Muscle of leg (tissue), 11 donors: ENCODE data around the gene PRDM16. TPM values are rescaled to one million over a fixed set of nuclear protein-coding genes. Genes with fewer than 3 reads are reported as not detected.
A peak's percentile ranks its signal among the peaks of the same experiment; 100 is the strongest.

Source experiments
- DNase-seq: peaks from one replicate; pipeline ENCODE4 v3.0.0; 2013
- H3K27ac ChIP-seq: one replicate; pipeline ENCODE4 v1.5.1; 2013; ENCODE audit warnings: mild to moderate bottlenecking, low read length, control low read depth
- H3K27me3 ChIP-seq: one replicate; pipeline ENCODE4 v1.6.1; 2013; ENCODE audit warnings: low read length; ENCODE audit not compliant: control insufficient read depth, insufficient read depth
- H3K36me3 ChIP-seq: one replicate; pipeline ENCODE4 v1.6.1; 2013; ENCODE audit warnings: low read length; ENCODE audit not compliant: control insufficient read depth, insufficient read depth
- H3K4me1 ChIP-seq: one replicate; pipeline ENCODE4 v1.6.1; 2013; ENCODE audit warnings: low read length; ENCODE audit not compliant: control insufficient read depth, insufficient read depth
- H3K4me3 ChIP-seq: one replicate; pipeline ENCODE4 v1.5.1; 2013; ENCODE audit warnings: low read length, control low read depth
- H3K9me3 ChIP-seq: replicated peaks from 2 replicates; pipeline ENCODE4 v1.6.1; 2013; ENCODE audit warnings: low read depth, low read length; ENCODE audit not compliant: control insufficient read depth
- WGBS: methylation state at CpG from one replicate; pipeline ENCODE4 v1.1.5; 2013; ENCODE audit warnings: missing lambda C conversion rate; ENCODE audit not compliant: insufficient coverage; 5-methylcytosine and 5-hydroxymethylcytosine counted together
- polyA plus RNA-seq, 8 donors: library from polyadenylated mRNA; unstranded; fragments of 120-200 nt; gene quantifications; one replicate each; pipeline versions ENCODE4 v1.2.1 to v1.2.3, GENCODE V29; 2013; ENCODE audit warnings: inconsistent platforms in 1 of 8, low replicate concordance in 1 of 8; ENCODE audit not compliant: insufficient read length in 8 of 8, insufficient read depth in 1 of 8
- total RNA-seq: library from RNA; stranded (reverse); fragments of 120-200 nt; gene quantifications from one replicate; pipeline ENCODE4 v1.2.4, GENCODE V29; 2013

Gene PRDM16
- total and polyA plus RNA-seq, 9 donors, result 0.43 to 1.9 (median 0.95) TPM

- H3K4me1 ChIP-seq, result peaks cover 11% of the 10 kb centered on the region
- no peak for DNase-seq
- H3K4me3 ChIP-seq, result no peak overlapping the region
- H3K27ac ChIP-seq, result no peak overlapping the region
- no peaks in the 10 kb centered on the region for H3K9me3 ChIP-seq
- WGBS, result 92% methylated on average over 7 of the region's 14 CpGs
- no peaks in the 10 kb centered on the region for H3K36me3 ChIP-seq
- H3K27me3 ChIP-seq, result peaks cover 27% of the 10 kb centered on the region
These were observed 22.3 kb downstream of the PRDM16 start for GRCh38 chr1:3091334-3091733.

DNA sequence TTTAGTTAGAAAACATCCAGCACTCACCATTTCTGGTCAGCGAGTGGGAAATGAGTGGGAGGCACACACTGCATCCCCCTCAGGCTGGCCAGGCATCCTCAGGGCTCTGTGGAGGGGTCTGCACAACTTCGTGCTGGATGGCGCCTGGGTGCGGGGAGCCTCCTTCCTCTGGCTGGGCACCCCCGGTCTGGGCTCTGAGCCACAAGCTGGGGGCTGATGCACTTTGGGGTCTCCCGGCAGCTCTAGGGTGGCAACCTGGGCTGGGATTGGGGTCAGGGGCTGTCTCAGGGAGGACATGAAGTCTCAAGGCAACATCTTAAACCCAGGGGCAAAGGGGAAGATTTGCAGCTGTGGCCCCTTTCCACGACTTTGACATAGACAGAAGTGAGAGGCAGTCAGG, 23.5 kb downstream of the PRDM16 start:
- 83% methylated on average over 5 of the region's 7 CpGs for WGBS
- no peak overlapping the region for H3K4me3 ChIP-seq
- peaks cover 11% of the 10 kb centered on the region for H3K4me1 ChIP-seq
- no peaks in the 10 kb centered on the region for H3K36me3 ChIP-seq
- no peaks in the 10 kb centered on the region for H3K9me3 ChIP-seq
- H3K27ac ChIP-seq, result no peak overlapping the region
- peaks cover 22% of the 10 kb centered on the region for H3K27me3 ChIP-seq
- DNase-seq, result no peak

GRCh38 chr1:3093898-3094626, 25.1 kb downstream of the PRDM16 start:
- 73% methylated on average over 23 of the region's 27 CpGs for WGBS
- no peaks in the 10 kb centered on the region for H3K36me3 ChIP-seq
- no peak overlapping the region for H3K4me3 ChIP-seq
- no peak overlapping the region for H3K27ac ChIP-seq
- no peaks in the 10 kb centered on the region for H3K9me3 ChIP-seq
- peaks cover 11% of the 10 kb centered on the region for H3K4me1 ChIP-seq
- peak; percentile 37 for DNase-seq
- peaks cover 24% of the 10 kb centered on the region for H3K27me3 ChIP-seq

DNA sequence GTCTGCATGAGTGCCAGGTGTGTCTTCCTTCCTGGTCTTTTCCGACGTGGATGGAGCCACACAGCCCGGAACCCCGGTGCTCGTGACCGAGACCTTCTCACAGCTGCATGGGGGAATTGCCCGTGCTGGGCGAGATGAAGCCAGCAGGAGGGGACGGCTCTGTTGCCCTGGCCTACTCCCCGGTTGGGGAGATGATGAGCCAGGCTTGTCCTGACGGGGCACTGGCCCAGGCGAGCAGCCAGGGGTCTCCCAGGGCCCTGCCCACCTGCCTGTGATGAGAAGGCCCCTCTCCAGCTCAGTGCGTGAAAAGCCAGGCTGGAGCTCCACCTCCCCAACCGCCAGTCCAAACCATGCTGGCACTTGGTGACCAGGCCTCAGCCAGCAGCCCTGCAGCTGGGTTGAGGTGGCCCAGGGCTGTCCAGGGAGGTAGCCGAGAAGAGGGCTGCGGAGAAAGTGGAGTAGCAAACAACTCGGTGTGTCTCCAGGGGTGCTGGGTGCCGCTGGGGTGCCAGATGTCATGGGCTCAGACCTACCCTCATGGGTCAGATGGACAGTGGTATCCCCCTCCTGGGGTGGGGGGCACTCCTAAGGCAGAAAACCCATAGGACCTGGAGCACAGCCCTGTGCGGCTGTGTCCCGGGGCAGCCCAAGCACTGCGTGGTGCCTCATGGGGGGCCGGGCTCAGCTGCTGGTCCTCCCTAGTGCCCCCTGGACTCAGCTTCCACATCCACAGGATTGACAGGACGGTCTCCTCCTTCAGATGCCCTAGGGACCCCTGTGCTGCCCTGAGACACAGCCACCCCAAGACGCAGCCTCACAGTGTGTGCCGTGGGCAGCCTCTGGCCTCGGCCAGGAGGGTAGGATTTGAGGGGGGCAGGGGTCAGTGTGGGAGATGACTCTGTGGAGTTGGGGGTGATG, 26.1 kb downstream of the PRDM16 start:
- H3K36me3 ChIP-seq, result no peaks in the 10 kb centered on the region
- H3K4me3 ChIP-seq, result no peak overlapping the region
- no peak overlapping the region for H3K27ac ChIP-seq
- 76% methylated on average over 25 of the region's 26 CpGs for WGBS
- H3K4me1 ChIP-seq, result peaks cover 11% of the 10 kb centered on the region
- H3K9me3 ChIP-seq, result no peaks in the 10 kb centered on the region
- no peak for DNase-seq
- peaks cover 16% of the 10 kb centered on the region for H3K27me3 ChIP-seq

DNA sequence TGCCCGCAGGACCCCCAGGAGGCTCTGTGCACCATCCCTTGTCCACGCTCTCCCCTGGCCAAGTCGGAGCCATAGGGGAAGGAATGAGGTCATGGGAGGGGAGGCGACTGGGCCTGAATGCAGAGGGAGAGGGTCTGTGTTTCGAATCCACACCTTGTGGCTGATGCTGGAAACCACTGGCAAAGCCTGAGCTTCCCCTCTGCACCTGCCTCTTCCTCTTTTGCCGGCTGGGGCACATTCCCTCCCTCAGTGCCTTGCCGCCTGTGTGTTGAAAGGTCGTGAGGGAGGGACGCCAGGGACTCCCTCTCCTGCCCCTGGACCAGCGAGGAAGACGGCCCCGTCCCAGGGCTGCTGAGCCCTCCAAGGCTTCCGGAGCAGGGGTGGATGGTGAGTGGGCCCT, 27.3 kb downstream of the PRDM16 start:
- Histone ChIP-seq H3K27ac (no peak overlapping the region), H3K9me3 (no peaks in the 10 kb centered on the region), H3K27me3 (peaks cover 14% of the 10 kb centered on the region), H3K4me1 (peaks cover 11% of the 10 kb centered on the region), H3K4me3 (no peak overlapping the region), H3K36me3 (no peaks in the 10 kb centered on the region)
- DNase-seq, result no peak
- WGBS, result 83% methylated on average over 4 of the region's 13 CpGs

DNA sequence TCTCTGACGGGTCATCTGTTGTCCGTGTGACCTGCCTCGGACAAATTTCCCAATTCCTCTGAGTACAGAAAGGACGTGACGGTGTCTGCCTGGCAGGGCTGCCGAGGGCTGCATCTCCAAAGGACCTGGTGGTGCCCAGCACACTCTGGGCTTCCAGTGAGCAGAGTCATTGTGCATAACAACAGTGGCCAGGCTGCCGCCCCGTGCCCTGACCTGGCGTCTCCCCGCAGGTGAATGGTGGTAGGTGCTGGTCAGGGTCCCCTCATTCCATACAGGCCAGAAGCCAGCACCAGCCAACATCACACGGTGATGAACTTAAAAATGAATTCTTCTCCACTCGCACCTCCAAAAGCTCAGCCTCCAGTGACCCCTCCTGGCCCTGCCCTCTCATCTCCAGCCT, 28.2 kb downstream of the PRDM16 start:
- no peak overlapping the region for H3K4me3 ChIP-seq
- no peaks in the 10 kb centered on the region for H3K9me3 ChIP-seq
- peaks cover 11% of the 10 kb centered on the region for H3K4me1 ChIP-seq
- no peak for DNase-seq
- H3K36me3 ChIP-seq, result no peaks in the 10 kb centered on the region
- no peak overlapping the region for H3K27ac ChIP-seq
- peaks cover 18% of the 10 kb centered on the region for H3K27me3 ChIP-seq
- WGBS, result 82% methylated on average over 8 of the region's 12 CpGs

DNA sequence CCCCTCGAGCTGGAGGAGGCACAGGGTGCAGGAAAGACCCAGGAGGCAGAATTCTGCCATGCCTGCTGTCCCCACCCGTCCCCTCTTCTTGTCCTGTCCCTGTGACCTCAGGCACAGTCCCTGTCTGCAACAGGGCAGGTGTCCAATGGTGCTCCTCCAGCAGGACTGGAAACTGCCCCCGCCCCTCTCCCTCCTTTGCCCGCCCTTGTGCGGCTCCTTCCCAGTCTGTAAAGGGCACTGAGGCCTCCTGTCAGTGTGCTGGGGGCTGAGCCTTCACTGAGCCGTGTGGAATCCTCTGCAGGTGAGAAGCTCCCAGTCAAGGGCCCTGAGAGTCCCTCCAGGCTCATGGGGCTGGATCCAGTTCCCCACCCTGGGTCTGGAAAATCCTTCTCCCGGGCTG, 28.9 kb downstream of the PRDM16 start:
- no peak for DNase-seq
- 47% methylated on average over 7 of the region's 7 CpGs for WGBS
- Histone ChIP-seq H3K27ac (no peak overlapping the region), H3K4me3 (no peak overlapping the region), H3K9me3 (no peaks in the 10 kb centered on the region), H3K36me3 (no peaks in the 10 kb centered on the region), H3K27me3 (peaks cover 15% of the 10 kb centered on the region), H3K4me1 (peaks cover 11% of the 10 kb centered on the region)

DNA sequence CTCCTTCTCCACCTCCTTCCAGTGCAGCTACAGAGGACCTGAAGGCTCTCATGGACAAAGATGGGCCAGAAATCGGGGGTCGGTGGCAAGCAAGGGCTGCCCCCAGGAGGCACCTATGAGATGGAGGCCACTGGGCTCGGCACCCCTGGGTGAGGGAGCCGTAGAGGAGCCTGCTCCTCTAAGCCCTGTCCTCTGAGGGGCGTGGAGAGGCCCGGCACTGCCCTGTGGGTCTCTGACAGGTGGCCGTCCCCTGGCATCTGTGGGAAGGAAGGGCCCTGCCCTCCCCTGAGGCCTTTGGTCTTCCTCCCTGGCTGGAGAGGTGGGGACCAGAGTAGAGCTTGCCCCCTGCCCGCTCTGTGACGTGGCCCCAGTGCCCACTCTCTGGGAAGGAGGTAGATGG, 30.9 kb downstream of the PRDM16 start:
- Histone ChIP-seq H3K4me1 (peaks cover 1% of the 10 kb centered on the region), H3K4me3 (no peak overlapping the region), H3K27me3 (peaks cover 17% of the 10 kb centered on the region), H3K27ac (no peak overlapping the region), H3K36me3 (no peaks in the 10 kb centered on the region), H3K9me3 (no peaks in the 10 kb centered on the region)
- WGBS, result 83% methylated on average over 8 of the region's 9 CpGs
- DNase-seq, result no peak

DNA sequence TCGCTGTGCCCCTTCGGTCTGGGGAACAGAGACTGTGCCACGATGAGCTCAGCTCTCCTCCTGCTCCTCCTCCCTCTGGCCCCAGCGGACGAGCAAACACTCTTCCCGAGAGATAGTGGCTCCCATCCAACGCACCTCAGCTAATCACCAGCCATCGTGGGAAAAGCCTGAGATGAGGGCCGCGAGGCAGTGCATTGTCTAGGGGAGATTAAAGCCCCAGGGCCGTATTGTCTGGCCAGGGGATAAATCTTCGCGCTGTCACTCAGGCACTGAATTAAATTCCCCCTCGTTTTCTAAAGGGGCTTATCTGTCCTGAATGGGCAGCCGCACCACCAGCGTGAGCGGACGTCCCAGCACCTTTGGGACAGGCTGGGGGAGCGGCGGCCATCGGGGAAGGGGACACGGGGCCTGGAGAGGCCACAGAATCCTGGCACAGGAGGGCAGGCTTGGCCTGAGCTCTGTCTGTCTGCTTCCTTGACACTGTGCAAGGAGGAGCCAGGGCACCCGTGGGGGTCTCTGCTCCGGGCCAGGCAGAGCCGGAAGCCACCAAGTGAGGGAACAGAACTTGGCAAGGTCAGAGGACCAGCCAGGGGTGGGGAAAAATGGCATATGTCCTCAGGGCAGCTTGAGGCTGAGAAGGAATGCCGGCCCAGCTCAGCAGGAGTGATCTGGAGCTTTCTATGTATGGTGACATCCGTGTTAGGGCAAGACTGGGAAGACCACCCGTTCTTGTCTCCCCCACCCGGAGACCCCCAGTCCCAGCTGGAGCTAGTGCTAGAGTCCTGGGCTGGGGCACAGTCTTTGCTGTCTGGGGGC, 32.3 kb downstream of the PRDM16 start:
- DNase-seq, result no peak
- no peak overlapping the region for H3K4me3 ChIP-seq
- H3K4me1 ChIP-seq, result peaks cover 5% of the 10 kb centered on the region
- WGBS, result 55% methylated on average over 24 of the region's 29 CpGs
- no peaks in the 10 kb centered on the region for H3K9me3 ChIP-seq
- no peak overlapping the region for H3K27ac ChIP-seq
- H3K36me3 ChIP-seq, result no peaks in the 10 kb centered on the region
- peaks cover 19% of the 10 kb centered on the region for H3K27me3 ChIP-seq

GRCh38 chr1:3102641-3103040, 33.6 kb downstream of the PRDM16 start:
- H3K36me3 ChIP-seq, result no peaks in the 10 kb centered on the region
- H3K27ac ChIP-seq, result no peak overlapping the region
- 20% methylated on average over 1 of the region's 3 CpGs for WGBS
- no peaks in the 10 kb centered on the region for H3K9me3 ChIP-seq
- no peak for DNase-seq
- peaks cover 25% of the 10 kb centered on the region for H3K27me3 ChIP-seq
- peaks cover 5% of the 10 kb centered on the region for H3K4me1 ChIP-seq
- H3K4me3 ChIP-seq, result no peak overlapping the region
